Stimulated activated naive CD8-positive, alpha-beta T cell treated with anti-CD3 and anti-CD28 coated beads, Interleukin-15, amount 100 ng/mL, for 72 hours (primary cell): ENCODE measurements around the gene FAF1.

ENCODE experiments used
- ATAC-seq: fragments of 150-1000 bp; cut with Tn5 transposase; 2 replicates; pipeline ENCODE4 v1.10.0; 2021; ENCODE audit warnings: mild to moderate bottlenecking, moderate library complexity
- DNase-seq, 2 donors: peaks; one replicate each; pipeline ENCODE4 v3.0.0; 2021 to 2022
- H3K27ac Mint-ChIP-seq, 2 donors: one replicate each; pipeline ENCODE4 v1.8.0; 2022; ENCODE audit warnings: mild to moderate bottlenecking in 2 of 2, mixed read lengths in 2 of 2, moderate library complexity in 2 of 2
- H3K27me3 Mint-ChIP-seq: one replicate; pipeline ENCODE4 v1.8.0; 2022; ENCODE audit warnings: mixed read lengths
- H3K4me1 Mint-ChIP-seq: one replicate; pipeline ENCODE4 v1.8.0; 2022; ENCODE audit warnings: mild to moderate bottlenecking, mixed read lengths
- H3K4me3 Mint-ChIP-seq, 2 donors: one replicate each; pipeline ENCODE4 v1.8.0; 2022; ENCODE audit warnings: mild to moderate bottlenecking in 2 of 2, mixed read lengths in 2 of 2, moderate library complexity in 1 of 2
- H3K9me3 Mint-ChIP-seq, 2 donors: one replicate each; pipeline ENCODE4 v1.8.0; 2022; ENCODE audit warnings: mixed read lengths in 2 of 2

FAF1 gene

DNA sequence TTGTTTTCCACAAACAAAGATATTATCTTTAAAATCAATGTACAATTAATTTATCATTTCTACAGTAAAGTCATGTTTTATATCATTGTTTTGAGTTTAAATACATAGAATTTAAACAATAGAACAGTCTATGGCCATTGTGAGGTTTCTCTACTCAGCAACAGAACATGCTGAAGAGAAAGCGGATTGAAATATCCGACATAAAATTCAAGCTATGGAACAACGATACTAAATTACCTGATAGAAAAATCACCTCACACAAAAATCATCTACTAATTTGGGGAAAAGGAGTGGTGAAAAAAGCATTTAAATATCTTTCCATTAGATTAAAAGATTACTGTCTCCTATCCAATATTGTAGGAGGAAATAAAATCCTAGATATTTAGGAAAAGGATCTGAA, 22.5 kb upstream of the FAF1 start:
- ATAC-seq (no peak), DNase-seq (no peak)
- Mint-ChIP-seq H3K27ac (no peak overlapping the region), H3K4me3 (no peak overlapping the region), H3K4me1 (peaks cover 12% of the 10 kb centered on the region), H3K9me3 (no peaks in the 10 kb centered on the region), H3K27me3 (peaks cover 12% of the 10 kb centered on the region)

DNA sequence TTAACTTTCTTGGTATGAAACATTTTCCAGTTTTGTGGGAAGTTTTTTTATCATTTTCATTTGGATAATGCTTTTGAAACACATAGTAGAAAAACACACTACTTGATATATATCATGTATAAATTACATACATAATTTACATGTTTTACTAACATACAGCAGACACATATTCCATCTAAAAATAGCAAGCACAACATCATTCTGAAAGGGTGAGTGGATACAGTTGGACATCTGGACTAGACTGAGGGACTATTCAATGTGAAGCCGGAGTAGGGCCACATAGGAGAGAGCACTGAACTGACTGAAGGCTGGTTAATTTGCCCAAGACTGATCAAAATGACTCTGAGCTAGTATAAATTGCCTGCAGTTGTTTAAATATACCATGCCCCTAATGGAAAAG, 21.7 kb upstream of the FAF1 start:
- DNase-seq (no peak), ATAC-seq (no peak)
- peaks cover 15% of the 10 kb centered on the region for H3K4me1 Mint-ChIP-seq
- no peaks in the 10 kb centered on the region for H3K9me3 Mint-ChIP-seq
- no peak overlapping the region for H3K4me3 Mint-ChIP-seq
- H3K27ac Mint-ChIP-seq: no peak overlapping the region
- peaks cover 14% of the 10 kb centered on the region for H3K27me3 Mint-ChIP-seq

DNA sequence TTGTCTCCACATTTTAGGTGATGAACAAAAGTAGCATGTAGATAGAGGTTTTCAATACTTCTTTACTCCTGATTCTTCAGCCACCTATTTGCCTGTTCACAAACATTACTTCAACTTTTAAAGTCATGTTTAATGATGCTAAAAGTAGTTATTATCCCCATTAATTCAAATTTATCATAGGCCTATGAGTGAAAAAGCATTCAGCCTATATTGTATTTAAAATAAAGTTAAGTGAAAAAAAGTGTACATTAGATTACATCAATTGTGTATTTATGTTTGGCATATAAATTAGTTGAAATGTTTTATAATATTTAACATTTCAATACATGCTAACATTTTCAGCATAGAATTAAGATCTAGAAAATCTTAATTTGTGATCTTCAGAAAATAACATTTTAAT, 20.4 kb upstream of the FAF1 start:
- Mint-ChIP-seq H3K27ac (no peak overlapping the region), H3K9me3 (no peaks in the 10 kb centered on the region), H3K4me3 (no peak overlapping the region), H3K4me1 (peaks cover 23% of the 10 kb centered on the region), H3K27me3 (peaks cover 21% of the 10 kb centered on the region)
- ATAC-seq: no peak
- DNase-seq: no peak

DNA sequence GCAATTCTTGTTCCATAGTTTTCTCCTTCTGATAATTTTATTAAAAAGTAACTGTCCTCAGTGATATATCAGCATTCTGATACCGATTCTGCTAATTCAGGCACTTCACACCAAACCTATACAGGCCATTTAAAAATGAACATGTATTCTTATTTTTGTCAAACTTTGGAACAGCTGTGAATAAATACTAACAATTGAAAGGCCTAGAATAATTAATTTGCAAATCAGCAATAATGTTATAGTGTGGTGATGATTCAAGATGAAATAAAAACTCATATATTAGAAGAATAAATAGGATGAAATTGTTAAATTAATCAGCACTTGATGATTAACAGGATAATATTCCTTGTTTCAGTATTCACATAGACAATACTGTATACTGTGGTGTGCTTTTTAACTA, 19.9 kb upstream of the FAF1 start:
- Mint-ChIP-seq H3K27me3 (peaks cover 22% of the 10 kb centered on the region), H3K27ac (no peak overlapping the region), H3K4me1 (peaks cover 23% of the 10 kb centered on the region), H3K4me3 (no peak overlapping the region), H3K9me3 (no peaks in the 10 kb centered on the region)
- DNase-seq: no peak
- ATAC-seq: no peak

DNA sequence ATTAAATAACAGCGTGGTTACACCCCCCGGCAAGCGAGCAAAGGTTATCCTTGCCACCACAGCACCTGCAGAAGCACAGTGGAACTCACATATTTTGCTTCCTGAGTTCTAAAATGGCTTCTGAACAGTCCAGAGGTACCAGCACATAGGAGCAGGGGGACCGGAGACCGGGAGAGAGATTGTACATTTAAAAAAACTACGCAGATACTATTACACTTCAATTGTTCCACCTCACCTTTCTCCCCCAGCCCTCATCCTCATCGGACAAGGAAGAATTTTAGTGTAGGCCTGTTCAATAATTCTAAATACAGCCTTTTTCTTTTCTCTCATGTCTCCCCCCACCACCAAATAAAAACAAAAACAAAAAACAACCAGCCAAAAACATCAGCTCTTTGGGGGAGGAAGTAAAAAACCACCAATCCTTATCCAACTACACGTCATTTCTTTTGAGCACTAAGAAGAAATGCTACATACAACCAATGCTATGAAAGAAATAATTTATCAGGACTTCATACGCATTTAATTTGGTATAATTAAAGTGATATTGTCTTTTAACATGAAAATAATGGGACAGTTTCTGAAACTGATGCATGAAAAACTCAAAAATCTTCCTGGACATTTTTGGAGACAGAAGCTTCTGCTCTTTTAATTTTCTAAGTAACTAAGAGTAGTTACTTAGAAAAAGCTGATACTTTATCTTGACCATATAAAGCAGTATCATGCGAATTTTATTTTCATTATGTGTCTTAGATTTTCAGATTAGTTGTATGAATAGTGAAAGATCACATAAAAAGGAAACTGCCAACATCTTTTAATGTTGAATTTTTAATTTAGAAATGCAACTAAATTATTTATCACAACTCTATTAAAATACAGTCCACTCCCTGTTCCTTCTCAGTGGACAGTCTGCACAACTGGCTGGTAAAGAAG, 19.1 kb upstream of the FAF1 start:
- Mint-ChIP-seq H3K27me3 (peaks cover 30% of the 10 kb centered on the region), H3K9me3 (no peaks in the 10 kb centered on the region), H3K4me3 (peak overlapping the region; percentile 76 to 83), H3K27ac (peak overlapping the region in 1 of 2 donors; percentile 80), H3K4me1 (peaks cover 23% of the 10 kb centered on the region)
- DNase-seq: no peak
- no peak for ATAC-seq

DNA sequence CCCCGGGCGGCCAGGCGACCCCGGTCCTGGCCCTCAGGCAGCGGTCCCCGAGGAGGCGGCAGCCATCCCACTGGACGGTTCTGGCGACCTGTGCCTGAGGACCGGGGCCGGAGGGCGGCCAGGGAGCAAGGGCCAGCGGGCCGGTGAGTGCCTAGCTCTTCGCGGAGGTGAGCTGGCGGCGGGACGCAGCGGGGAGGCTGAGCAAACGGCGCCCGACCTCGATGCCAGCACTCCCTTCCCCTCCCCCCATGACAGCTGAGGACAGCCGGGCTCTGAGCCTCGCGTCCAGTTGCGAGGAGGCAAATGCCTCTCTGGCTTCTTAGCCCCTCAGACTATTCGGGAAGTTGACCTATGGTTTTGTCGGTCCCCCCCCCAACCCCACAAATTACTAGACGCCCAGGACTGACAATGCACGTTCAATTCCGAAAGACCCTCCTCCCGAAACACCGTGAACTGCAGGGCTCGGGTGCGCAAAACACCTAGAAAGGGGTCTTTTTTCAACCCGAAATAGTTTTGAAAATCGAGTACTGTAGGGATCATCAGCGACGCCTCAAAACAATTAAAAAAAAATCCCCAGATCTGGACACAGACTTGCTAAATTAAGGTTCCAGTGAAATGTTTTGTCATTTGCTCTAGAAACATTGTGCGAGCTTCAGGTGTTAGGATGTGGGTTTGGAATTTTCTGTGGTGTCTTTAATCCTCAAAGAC, 18.2 kb upstream of the FAF1 start:
- no peaks in the 10 kb centered on the region for H3K9me3 Mint-ChIP-seq
- H3K27me3 Mint-ChIP-seq: peaks cover 38% of the 10 kb centered on the region
- H3K4me3 Mint-ChIP-seq: peak overlapping the region; percentile 76 to 83
- H3K4me1 Mint-ChIP-seq: peaks cover 23% of the 10 kb centered on the region
- peak; percentile 57 for ATAC-seq
- H3K27ac Mint-ChIP-seq: peak overlapping the region in 1 of 2 donors; percentile 80
- DNase-seq: peak; percentile 40 to 44

DNA sequence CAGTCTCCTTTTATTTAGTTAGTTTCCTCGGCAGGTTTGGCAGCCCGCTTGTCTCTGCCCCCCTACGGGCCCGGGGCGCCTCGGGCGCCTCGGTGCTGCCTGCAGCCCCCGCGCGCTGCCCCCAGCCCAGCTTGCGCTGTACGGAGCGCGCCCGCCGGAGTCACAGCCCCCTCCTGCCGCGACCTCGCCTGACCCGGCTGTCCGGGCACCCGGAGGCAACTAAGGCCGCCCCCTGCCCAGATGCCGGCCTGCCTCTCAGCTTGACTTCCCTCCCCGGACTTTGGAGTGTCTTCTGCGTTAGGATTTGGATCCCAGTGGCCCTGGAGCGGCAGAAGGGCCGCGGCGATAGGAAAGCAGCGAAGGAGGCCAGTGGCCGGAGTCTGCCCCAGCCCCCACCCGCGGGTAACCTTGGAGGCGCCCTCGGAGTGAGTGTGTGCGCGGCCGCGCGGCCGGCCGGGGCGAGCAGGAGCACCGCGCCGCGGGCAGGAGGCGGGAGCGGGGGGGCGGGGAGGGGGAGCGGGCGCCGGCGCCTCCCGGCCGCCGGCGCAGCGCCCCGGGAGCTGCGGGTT, 17.6 kb upstream of the FAF1 start:
- peak; percentile 76 for ATAC-seq
- Mint-ChIP-seq H3K4me3 (peak overlapping the region; percentile 83 to 88), H3K27me3 (peaks cover 40% of the 10 kb centered on the region), H3K27ac (peak overlapping the region; percentile 81 to 92), H3K4me1 (peaks cover 23% of the 10 kb centered on the region), H3K9me3 (no peaks in the 10 kb centered on the region)
- DNase-seq: peak; percentile 30 to 41

DNA sequence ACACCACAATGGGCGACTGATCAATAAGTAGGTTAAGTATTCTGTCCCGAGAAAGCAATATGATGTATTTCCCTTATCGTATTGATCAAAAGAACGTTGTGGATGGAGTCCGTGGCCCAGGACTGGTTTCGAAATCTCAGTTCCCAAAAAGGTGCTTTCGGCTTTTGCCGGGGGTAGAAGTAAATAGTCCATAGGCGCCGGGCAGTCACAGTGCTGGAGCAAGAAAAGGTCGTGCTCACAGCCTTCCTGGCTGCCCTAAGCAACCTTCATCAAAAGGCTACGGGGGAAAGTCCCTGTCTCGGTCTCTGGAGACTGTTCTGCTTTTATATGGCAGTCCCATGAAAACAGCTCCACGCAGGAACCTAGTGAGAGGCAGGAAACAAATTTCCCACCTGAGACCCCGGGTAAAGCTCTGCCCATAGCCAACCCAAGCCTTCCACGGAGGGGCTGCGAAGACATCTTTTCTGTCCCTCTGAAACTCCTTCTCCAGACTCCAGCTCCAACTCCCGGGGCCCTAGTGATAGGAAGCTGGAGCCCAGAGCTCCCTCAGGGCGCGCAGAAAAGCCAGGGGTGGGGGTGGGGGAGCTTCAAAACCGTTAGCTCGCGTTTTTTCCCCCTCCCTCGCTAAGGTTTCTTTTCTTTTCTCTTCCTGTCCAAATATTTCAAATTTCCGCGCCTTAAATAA, 17.0 kb upstream of the FAF1 start:
- peak overlapping the region; percentile 81 to 92 for H3K27ac Mint-ChIP-seq
- peak in 1 of 2 donors; percentile 28 for DNase-seq
- H3K4me3 Mint-ChIP-seq: peak overlapping the region; percentile 83 to 88
- peaks cover 40% of the 10 kb centered on the region for H3K27me3 Mint-ChIP-seq
- peaks cover 23% of the 10 kb centered on the region for H3K4me1 Mint-ChIP-seq
- peak; percentile 66 for ATAC-seq
- H3K9me3 Mint-ChIP-seq: no peaks in the 10 kb centered on the region

DNA sequence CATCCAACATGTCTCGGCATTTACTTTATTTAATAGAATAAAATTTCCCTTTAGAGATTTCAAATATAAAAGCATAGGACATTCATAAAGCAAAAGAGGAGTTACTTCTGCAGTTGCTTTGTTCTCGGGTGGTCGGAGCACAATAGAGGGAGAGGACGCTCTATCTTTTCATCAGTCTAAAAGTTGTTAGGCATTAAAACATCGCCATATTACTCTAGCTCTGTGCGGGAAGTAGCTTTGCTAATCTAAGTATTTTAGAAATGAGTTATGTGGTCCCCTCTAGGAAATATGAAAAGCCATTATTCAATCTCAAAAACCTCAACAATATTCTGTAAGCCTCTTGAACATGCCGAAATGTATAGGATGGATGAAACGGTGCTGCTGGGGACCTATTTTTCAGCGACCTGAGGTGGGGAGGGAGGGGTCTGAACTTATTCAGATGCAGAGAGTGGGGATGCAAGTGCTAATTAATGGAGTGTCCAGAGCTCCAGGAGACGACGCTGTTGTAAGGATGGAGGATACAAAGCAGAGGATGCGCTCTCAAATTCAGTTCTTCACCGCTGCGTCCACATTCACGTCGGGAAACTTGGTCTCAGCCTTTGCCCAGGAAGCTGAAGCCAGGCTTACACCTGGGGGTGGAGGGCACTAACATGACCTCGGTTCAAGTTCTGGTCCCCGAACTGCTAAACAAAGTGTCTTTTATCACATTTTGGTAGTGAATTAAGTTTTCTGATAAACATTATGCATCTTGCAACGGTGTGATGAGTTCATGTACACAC, 16.2 kb upstream of the FAF1 start:
- Mint-ChIP-seq H3K4me1 (peaks cover 23% of the 10 kb centered on the region), H3K9me3 (no peaks in the 10 kb centered on the region), H3K4me3 (peak overlapping the region; percentile 83 to 88), H3K27me3 (peaks cover 40% of the 10 kb centered on the region), H3K27ac (no peak overlapping the region)
- ATAC-seq (peak; percentile 45), DNase-seq (no peak)

DNA sequence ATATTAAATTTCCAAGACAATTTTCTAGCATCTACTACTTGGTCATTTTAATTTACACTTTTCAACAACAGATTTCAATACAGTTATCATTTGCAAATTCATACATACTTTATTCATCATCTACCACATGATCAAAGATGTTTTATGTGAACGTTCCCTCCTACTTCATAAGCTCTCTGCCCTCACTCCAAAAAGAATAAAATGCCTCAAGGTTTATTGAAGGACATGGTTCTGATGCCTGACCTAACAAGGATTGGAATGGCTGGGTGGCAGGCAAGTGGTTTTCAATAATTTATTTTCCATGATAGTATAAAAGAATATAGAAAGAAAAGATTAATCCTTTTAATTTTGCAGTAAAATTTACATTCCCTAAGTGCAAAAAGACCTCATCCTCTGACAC, 15.4 kb upstream of the FAF1 start:
- Mint-ChIP-seq H3K9me3 (no peaks in the 10 kb centered on the region), H3K4me3 (no peak overlapping the region), H3K27ac (no peak overlapping the region), H3K4me1 (peaks cover 31% of the 10 kb centered on the region), H3K27me3 (peaks cover 40% of the 10 kb centered on the region)
- DNase-seq (no peak), ATAC-seq (no peak)

DNA sequence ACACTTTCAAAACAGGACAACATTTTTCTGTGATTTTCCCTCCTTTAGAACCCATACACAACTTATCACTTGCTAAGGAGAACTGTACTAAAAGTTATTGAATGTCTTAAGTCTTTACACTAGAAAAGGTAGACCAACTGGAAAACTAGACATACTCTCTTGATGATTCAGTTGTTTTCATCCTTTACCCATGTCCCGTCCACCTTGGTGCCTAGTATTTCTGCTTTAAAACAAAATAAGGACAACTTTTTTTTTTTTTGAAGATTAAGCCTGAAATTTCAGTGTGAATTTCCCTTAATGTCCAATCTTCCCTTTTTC, 14.5 kb upstream of the FAF1 start:
- Mint-ChIP-seq H3K9me3 (no peaks in the 10 kb centered on the region), H3K4me1 (peaks cover 36% of the 10 kb centered on the region), H3K27me3 (peaks cover 40% of the 10 kb centered on the region), H3K27ac (no peak overlapping the region), H3K4me3 (no peak overlapping the region)
- ATAC-seq: no peak
- no peak for DNase-seq

DNA sequence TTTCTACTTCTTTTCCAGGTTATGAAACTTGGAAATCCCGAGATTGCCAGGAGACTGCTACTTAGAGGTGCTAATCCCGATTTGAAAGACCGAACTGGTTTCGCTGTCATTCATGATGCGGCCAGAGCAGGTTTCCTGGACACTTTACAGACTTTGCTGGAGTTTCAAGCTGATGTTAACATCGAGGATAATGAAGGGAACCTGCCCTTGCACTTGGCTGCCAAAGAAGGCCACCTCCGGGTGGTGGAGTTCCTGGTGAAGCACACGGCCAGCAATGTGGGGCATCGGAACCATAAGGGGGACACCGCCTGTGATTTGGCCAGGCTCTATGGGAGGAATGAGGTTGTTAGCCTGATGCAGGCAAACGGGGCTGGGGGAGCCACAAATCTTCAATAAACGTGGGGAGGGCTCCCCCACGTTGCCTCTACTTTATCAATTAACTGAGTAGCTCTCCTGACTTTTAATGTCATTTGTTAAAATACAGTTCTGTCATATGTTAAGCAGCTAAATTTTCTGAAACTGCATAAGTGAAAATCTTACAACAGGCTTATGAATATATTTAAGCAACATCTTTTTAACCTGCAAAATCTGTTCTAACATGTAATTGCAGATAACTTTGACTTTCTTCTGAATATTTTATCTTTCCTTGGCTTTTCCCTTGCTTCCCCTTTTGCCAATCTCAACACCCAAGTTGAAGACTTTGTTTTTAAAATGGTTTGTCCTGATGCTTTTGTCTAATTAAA, 14.0 kb upstream of the FAF1 start:
- Mint-ChIP-seq H3K4me1 (peaks cover 33% of the 10 kb centered on the region), H3K27me3 (peaks cover 36% of the 10 kb centered on the region)

DNA sequence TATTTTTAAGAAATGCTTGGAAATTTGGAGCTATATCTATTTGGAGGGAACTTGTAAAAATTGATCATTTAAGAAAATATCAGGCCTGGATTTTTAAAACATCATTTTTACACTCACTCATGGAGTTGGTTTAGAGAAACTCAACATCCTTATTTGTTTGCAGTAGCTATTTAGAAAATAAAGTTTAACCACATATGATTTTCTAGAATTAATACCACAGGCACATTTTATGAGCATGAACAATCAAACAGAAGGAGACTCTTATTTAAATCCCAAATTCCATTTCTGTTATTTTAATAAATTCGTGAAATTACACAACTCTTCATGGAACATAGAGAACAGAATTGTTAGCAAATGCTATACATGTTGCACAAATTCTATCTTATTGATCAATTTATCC, 13.2 kb upstream of the FAF1 start:
- DNase-seq (no peak), ATAC-seq (no peak)
- H3K27me3 Mint-ChIP-seq: peaks cover 28% of the 10 kb centered on the region
- no peaks in the 10 kb centered on the region for H3K9me3 Mint-ChIP-seq
- no peak overlapping the region for H3K4me3 Mint-ChIP-seq
- H3K27ac Mint-ChIP-seq: no peak overlapping the region
- peaks cover 25% of the 10 kb centered on the region for H3K4me1 Mint-ChIP-seq

More for the DNA sequence above, 14.0 kb upstream of the FAF1 start:
- H3K9me3 Mint-ChIP-seq: no peaks in the 10 kb centered on the region
- H3K27ac Mint-ChIP-seq: no peak overlapping the region
- DNase-seq: no peak
- no peak for ATAC-seq
- no peak overlapping the region for H3K4me3 Mint-ChIP-seq

DNA sequence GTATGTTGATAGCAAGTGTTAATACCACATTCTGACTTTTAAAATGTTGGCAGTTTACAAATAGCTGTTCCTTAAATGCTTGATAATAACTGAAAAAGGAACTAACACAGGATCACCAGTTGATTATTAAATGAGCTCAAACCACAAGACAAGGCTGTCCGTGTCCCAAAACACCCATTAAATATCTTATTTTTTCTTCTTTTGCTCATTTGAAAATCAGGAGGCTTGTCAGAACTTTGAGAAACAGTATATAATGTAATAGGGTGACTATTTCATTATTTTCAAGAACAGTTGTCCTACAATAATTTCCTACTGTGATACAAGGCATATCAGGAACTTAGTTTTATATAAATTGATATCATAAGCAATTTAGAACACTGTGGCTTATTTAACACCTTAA, 12.7 kb upstream of the FAF1 start:
- DNase-seq (no peak), ATAC-seq (no peak)
- no peak overlapping the region for H3K4me3 Mint-ChIP-seq
- no peaks in the 10 kb centered on the region for H3K9me3 Mint-ChIP-seq
- no peak overlapping the region for H3K27ac Mint-ChIP-seq
- peaks cover 27% of the 10 kb centered on the region for H3K4me1 Mint-ChIP-seq
- H3K27me3 Mint-ChIP-seq: peaks cover 28% of the 10 kb centered on the region
